GM18907 (cell line): ENCODE measurements around the gene RNU11.
A peak's percentile ranks its signal among the peaks of the same experiment; 100 is the strongest.
"Not testable (repeated sequence)": the region's sequence is repeated elsewhere in the genome, so short reads cannot be mapped to it uniquely, and the experiment has no call there.

Source experiments
- ATAC-seq: cut with Tn5 transposase; IDR thresholded peaks from one replicate; pipeline ENCODE4 v1.9.1; 2021; ENCODE audit warnings: mild to moderate bottlenecking, moderate library complexity; ENCODE audit not compliant: unreplicated experiment

The RNU11 gene

GRCh38 chr1:28648474-28649198 is at the start of gene RNU11:
RNU11 (plus strand) TSS chr1:28648600.
- peak; percentile 75 for ATAC-seq

- ATAC-seq: no peak
Measured at GRCh38 chr1:28601696-28602095, 46.7 kb upstream of the RNU11 start.

- ATAC-seq: no peak
Measured at GRCh38 chr1:28602536-28603439, 45.6 kb upstream of the RNU11 start.

- no peak for ATAC-seq
Measured at GRCh38 chr1:28604411-28604810, 44.0 kb upstream of the RNU11 start.

- no peak for ATAC-seq
Measured at GRCh38 chr1:28604962-28605361, 43.4 kb upstream of the RNU11 start.

GRCh38 chr1:28606771-28607170 is 41.6 kb upstream of the RNU11 start:
- ATAC-seq: no peak

- ATAC-seq: no peak
Measured at GRCh38 chr1:28613175-28613574, 35.2 kb upstream of the RNU11 start.

GRCh38 chr1:28631713-28632112 is 16.7 kb upstream of the RNU11 start:
- no peak for ATAC-seq

GRCh38 chr1:28632560-28632959 is 15.8 kb upstream of the RNU11 start:
- ATAC-seq: no peak

GRCh38 chr1:28640766-28641165 is 7.6 kb upstream of the RNU11 start:
- no peak for ATAC-seq

- ATAC-seq: peak; percentile 28
Measured at GRCh38 chr1:28642056-28642846, 6.1 kb upstream of the RNU11 start.

- peak; percentile 81 for ATAC-seq
Measured at GRCh38 chr1:28642847-28643635, 5.4 kb upstream of the RNU11 start, which contains the start of gene TAF12. TAF12 (minus strand) TSS chr1:28643067; CDS start chr1:28622081, 20,986 bp downstream.

- ATAC-seq: no peak
Measured at GRCh38 chr1:28644494-28644893, 3.9 kb upstream of the RNU11 start.

- not testable (repeated sequence) for ATAC-seq
Measured at GRCh38 chr1:28645406-28645805, 3.0 kb upstream of the RNU11 start.

GRCh38 chr1:28646040-28646439 is 2.4 kb upstream of the RNU11 start:
- ATAC-seq: no peak

GRCh38 chr1:28648008-28648473 is 359 bp upstream of the RNU11 start:
- ATAC-seq: peak; percentile 73

- ATAC-seq: not testable (repeated sequence)
Measured at GRCh38 chr1:28653063-28653462, 4.7 kb downstream of the RNU11 start.

- ATAC-seq: not testable (repeated sequence)
Measured at GRCh38 chr1:28653870-28654269, 5.5 kb downstream of the RNU11 start.

- not testable (repeated sequence) for ATAC-seq
Measured at GRCh38 chr1:28655448-28656311, 7.3 kb downstream of the RNU11 start.
